Measurements from ENCODE around the gene PXDN.
A peak's percentile ranks its signal among the peaks of the same experiment; 100 is the strongest.
"Not testable (repeated sequence)": the region's sequence is repeated elsewhere in the genome, so short reads cannot be mapped to it uniquely, and the experiment has no call there.

The PXDN gene, protein sequence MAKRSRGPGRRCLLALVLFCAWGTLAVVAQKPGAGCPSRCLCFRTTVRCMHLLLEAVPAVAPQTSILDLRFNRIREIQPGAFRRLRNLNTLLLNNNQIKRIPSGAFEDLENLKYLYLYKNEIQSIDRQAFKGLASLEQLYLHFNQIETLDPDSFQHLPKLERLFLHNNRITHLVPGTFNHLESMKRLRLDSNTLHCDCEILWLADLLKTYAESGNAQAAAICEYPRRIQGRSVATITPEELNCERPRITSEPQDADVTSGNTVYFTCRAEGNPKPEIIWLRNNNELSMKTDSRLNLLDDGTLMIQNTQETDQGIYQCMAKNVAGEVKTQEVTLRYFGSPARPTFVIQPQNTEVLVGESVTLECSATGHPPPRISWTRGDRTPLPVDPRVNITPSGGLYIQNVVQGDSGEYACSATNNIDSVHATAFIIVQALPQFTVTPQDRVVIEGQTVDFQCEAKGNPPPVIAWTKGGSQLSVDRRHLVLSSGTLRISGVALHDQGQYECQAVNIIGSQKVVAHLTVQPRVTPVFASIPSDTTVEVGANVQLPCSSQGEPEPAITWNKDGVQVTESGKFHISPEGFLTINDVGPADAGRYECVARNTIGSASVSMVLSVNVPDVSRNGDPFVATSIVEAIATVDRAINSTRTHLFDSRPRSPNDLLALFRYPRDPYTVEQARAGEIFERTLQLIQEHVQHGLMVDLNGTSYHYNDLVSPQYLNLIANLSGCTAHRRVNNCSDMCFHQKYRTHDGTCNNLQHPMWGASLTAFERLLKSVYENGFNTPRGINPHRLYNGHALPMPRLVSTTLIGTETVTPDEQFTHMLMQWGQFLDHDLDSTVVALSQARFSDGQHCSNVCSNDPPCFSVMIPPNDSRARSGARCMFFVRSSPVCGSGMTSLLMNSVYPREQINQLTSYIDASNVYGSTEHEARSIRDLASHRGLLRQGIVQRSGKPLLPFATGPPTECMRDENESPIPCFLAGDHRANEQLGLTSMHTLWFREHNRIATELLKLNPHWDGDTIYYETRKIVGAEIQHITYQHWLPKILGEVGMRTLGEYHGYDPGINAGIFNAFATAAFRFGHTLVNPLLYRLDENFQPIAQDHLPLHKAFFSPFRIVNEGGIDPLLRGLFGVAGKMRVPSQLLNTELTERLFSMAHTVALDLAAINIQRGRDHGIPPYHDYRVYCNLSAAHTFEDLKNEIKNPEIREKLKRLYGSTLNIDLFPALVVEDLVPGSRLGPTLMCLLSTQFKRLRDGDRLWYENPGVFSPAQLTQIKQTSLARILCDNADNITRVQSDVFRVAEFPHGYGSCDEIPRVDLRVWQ (N-terminal part only)

GRCh38 chr2:1744446-1745170 is at the start of gene PXDN:
TSS of gene PXDN (minus strand) at chr2:1744515. CDS start at chr2:1744455, 60 bp downstream.
- peak; percentile 78 for DNase-seq (ENCODE audit: low spot score)

DNA sequence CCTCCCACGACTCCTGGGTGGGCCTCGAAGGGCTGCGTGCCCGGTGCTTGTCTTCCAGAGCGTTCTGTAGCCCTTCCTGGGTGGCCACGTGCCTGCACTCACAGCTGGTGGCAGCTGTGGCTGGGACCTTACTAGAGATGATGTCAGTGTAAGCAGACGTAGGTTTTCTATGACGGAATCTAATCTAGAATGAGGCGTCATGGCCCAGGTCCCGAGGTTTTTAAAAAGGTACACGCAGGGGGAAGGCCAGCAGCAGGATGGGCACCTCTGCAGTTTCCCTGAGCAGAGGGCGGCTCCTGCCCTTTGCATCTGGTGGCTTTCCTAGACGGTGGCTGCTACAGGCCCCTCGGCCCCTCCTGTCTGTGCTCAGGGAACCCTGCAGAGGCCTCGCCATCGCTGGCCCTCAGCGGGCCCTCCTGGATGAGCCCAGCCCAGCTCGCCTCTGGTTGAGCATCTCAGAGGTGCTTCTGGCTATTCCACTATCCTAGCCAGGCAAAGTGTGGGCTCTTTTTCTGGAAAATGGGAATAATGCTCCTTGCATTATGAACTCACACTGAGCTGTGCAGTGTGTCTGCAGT is 49.6 kb upstream of the PXDN start:
- no peak for DNase-seq (ENCODE audit: low spot score)

- no peak for DNase-seq (ENCODE audit: low spot score)
Observed at GRCh38 chr2:1793001-1793867, 48.9 kb upstream of the PXDN start.

- no peak for DNase-seq (ENCODE audit: low spot score)
Observed at GRCh38 chr2:1791685-1792435, 47.5 kb upstream of the PXDN start.

DNA sequence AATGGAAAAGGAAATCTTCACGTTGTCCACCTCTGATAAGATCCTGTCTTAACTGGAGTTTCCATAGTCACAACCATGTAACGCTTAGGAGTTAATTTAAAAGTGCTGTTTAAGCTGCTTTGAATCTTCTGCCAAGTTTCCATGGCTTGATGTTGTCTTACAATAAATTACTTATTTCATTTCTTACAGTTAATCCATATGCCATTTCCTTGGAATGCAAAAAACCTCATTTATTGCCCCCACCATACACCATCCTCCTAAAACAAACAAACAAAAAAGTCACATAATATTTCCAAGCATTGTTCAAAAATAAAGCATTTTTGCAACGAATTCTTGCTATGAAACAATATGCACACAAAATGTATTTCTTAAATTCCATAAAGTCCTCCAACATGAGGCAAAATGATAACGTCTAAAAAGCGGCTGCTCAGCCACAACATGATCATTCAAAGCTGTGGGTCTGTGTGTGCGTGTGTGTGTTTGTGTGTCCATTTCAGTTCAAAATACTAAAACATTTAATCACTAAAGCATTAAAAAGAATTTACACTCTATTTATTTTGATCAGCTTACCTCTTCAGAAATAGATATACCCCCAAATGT is 46.8 kb upstream of the PXDN start:
- DNase-seq (ENCODE audit: low spot score) = no peak

DNA sequence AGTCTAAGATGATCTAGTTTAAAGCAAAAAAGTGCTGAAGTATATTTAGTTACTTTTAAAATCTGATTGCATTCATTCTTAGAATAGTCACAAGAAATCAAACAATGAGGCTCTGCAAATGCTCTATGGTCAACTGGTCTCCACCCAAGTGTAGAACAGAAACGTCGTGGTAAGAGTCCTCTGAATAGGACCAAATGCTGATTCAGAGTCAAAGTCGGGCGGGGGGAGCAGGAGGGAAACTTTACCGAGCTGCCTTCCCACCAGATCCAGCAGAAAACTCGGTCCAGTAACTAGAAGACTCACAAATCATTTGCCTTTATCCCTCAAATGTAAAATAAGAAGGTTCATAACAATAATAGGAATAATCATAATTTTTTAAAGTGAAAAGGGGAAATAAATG is 46.2 kb upstream of the PXDN start:
- DNase-seq (ENCODE audit: low spot score) = no peak

- no peak for DNase-seq (ENCODE audit: low spot score)
Observed at GRCh38 chr2:1789610-1790009, 45.3 kb upstream of the PXDN start.

DNA sequence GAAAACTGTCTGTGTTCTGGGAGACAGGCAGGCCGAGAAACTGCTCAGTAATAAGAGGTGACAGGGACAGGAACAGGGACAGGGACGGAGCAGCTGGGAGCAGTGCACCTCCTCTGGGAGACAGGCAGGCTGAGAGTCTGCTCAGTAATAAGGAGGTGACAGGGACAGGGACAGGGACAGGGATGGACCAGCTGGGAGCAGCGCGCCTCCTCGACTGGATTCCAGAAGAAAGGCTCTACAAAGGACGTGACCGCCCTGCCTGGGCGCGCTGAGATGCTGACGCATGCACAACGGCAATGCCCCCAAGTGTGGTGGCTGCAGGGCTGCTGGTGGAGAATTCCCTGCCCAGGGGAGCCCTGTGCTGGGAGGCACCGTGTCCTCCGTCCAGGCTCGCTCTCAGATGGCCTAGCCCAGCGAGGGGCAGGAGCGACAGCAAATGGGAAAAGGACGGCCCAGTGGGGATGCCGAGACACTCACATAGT is 44.2 kb upstream of the PXDN start:
- no peak for DNase-seq (ENCODE audit: low spot score)

GRCh38 chr2:1787755-1788477 is 43.6 kb upstream of the PXDN start:
- DNase-seq (ENCODE audit: low spot score) = no peak

- no peak for DNase-seq (ENCODE audit: low spot score)
Observed at GRCh38 chr2:1784986-1785617, 40.8 kb upstream of the PXDN start.

GRCh38 chr2:1784087-1784486 is 39.8 kb upstream of the PXDN start:
- no peak for DNase-seq (ENCODE audit: low spot score)

- DNase-seq (ENCODE audit: low spot score) = no peak
Observed at GRCh38 chr2:1782514-1782913, 38.2 kb upstream of the PXDN start.

GRCh38 chr2:1781291-1782080 is 37.2 kb upstream of the PXDN start:
- no peak for DNase-seq (ENCODE audit: low spot score)

- DNase-seq (ENCODE audit: low spot score) = no peak
Observed at GRCh38 chr2:1780693-1781092, 36.4 kb upstream of the PXDN start.

GRCh38 chr2:1780054-1780453 is 35.7 kb upstream of the PXDN start:
- not testable (repeated sequence) for DNase-seq (ENCODE audit: low spot score)

- DNase-seq (ENCODE audit: low spot score) = no peak
Observed at GRCh38 chr2:1778566-1778965, 34.3 kb upstream of the PXDN start.

- no peak for DNase-seq (ENCODE audit: low spot score)
Observed at GRCh38 chr2:1777781-1778180, 33.5 kb upstream of the PXDN start.

Data from ecto neural progenitor cell (in vitro differentiated cells).